GM19240 (cell line): ENCODE data around the gene FOXI1.
A peak's percentile ranks its signal among the peaks of the same experiment; 100 is the strongest.
"Not testable (repeated sequence)": the region's sequence is repeated elsewhere in the genome, so short reads cannot be mapped to it uniquely, and the experiment has no call there.

Experiments used
- DNase-seq: peaks from one replicate; pipeline ENCODE4 v3.0.0; 2011; ENCODE audit warnings: low spot score; ENCODE audit not compliant: insufficient read length

The FOXI1 gene

GRCh38 chr5:170092455-170093101, 13.1 kb upstream of the FOXI1 start:
- DNase-seq = no peak

- DNase-seq = not testable (repeated sequence)
These were observed 11.4 kb upstream of the FOXI1 start for GRCh38 chr5:170094329-170094728.

DNA sequence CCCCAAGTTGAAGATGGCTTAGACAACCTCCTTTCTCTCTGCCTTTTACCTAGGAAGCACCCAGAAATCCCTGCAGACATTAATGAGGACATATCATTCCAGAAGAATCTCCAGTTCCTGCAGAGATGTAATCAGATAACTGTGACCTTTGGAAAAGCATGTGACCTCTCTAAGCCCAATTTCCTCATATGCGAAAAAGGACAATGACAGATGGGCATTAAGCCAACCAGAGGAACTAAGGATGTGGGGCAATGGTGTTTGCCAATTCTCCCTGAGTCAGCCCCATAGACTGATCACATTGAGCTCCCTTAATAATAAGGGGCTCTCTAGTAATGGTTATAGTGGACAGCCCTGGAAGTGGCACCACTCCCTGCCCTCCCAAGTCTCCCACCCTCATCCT, 10.1 kb upstream of the FOXI1 start:
- DNase-seq = no peak

- DNase-seq = no peak
These were observed 7.8 kb upstream of the FOXI1 start for GRCh38 chr5:170097934-170098333.

- DNase-seq = peak; percentile 38
These were observed 5.4 kb upstream of the FOXI1 start for GRCh38 chr5:170100066-170100943.

DNA sequence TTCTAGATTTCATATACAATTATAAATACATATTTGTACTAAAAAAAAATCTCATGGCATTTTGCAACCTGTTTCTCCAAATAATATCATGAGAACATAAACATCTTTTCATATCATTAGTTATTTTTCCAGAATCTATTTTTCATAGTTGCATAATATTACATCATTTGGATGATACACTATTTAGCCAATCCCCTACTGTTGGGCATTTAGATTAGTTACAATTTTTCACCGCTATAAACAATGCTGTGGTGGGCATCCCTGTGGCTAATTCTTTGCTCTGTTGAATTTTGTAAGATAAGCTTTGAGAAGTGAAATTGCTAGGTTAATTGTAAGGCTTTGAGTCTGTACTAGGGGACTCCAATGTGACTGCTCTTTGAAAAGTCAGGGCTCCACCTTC, 2.2 kb upstream of the FOXI1 start:
- DNase-seq = no peak

DNA sequence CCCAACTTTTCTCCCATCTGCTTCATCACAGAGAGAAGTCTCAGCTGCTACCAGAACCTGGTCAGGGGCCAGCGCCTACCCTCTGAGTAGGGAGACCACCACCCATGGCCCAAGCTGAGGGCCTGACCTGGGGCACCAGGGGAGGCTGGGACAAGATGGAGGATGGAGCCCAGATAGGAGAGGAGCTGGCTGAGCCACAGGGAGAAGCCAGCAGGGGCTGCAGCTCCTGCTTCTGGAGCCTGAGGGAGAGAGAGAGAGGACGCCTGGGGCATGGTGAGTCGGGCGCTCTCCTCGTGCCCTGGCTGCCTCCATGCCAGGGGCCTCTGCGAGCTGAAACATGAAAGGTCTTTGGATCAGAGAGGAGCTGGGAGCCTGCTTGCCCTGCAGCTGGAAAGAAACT, 1.4 kb upstream of the FOXI1 start:
- no peak for DNase-seq

GRCh38 chr5:170104710-170105109, 987 bp upstream of the FOXI1 start:
- no peak for DNase-seq

DNA sequence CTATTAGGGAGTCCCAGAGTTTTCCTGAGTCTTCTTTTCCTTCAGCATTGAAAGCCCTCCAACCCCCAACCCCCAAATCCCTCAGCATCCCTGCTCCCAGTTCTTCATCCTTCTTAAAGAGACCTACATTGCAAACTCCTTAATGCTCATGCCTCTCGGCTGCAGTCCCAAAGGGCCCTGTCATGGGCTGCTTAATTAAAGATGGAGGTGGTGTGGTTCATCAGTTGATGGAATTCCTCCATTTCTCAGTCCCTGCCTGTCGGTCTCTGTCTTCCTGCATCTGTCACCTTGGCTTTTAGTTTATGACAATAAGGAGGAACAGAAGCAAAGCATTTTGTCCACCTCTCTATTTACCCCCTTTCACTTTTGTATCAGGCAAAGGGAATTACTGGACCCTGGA, 2.0 kb downstream of the FOXI1 start:
- DNase-seq = no peak

GRCh38 chr5:170108266-170108785, 2.6 kb downstream of the FOXI1 start:
- DNase-seq = no peak

- DNase-seq = no peak
These were observed 3.6 kb downstream of the FOXI1 start for GRCh38 chr5:170109059-170110031.

GRCh38 chr5:170110403-170111087, 4.8 kb downstream of the FOXI1 start:
- DNase-seq = no peak

DNA sequence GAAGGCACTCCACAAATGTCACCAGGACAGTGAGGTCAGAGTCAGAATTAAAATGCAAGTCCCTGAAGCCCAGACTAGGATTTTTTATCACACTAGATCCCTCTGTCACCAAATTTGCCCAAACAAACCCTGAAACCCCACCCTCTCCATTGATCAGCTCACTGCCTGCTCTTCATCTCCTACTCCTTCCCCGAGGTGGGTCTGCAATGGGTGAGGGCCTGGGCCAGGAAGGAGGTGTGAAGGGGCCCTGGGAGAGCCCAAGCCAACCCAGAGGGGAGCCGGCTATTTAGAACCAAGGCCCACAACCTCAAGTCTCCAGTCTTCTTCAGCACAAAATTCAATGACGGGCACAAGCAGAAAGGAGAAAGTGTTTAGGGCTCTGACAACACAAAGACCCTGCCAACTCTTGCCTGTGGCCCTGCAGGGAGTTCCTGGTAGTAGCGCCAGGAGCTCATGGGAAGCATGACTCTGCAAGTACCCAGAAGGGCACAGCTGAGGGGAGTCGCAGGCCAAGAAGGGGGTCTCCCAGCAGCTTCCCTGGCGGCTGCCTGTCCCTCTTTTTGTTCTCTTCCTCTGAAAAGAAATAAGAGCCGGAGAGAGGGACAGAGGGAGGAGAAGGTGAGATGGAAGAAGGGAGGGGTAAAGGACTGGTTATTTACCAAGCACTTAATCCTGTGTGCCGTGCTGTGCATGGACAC, 5.5 kb downstream of the FOXI1 start:
- no peak for DNase-seq

- no peak for DNase-seq
These were observed 7.3 kb downstream of the FOXI1 start for GRCh38 chr5:170112876-170113521.

DNA sequence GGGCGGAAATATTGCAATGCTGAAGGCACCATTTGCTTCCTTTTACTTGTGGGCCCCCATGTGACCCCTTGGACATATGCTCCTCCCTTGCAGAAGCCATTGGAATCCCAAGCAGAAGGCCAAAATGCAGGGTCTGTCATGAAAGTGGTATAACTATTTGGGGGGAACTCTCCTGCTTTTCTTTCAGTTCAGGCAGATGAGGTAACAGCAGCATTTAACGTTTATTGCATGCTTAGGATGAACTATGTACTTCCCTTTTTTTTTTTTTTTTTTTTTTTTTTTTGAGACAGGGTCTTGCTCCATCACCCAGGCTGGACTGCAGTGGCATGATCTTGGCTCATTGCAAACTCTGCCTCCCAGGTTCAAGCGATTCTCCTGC, 7.8 kb downstream of the FOXI1 start:
- DNase-seq = no peak

GRCh38 chr5:170114271-170114670, 8.6 kb downstream of the FOXI1 start:
- no peak for DNase-seq

GRCh38 chr5:170115925-170116324, 10.2 kb downstream of the FOXI1 start:
- DNase-seq = no peak

DNA sequence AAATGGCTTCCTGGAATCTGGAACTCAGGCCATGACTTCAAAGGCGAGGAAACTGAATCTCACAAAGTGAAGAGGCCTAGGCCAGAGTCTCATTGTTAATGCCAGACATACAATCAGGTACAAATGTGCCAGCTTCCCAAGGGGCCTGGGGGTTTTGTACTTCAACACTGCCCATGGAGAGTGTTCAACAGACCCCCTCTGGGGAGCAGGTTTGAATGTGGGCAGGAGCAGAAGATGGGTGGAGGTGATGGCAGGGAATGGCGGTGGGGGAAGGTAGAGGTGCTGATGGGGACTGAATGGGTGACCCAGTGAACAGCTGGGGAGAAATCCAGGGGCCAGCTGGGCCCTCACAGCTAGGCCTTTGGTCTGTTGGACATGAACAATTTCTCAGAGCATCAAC, 12.0 kb downstream of the FOXI1 start:
- DNase-seq = no peak

DNA sequence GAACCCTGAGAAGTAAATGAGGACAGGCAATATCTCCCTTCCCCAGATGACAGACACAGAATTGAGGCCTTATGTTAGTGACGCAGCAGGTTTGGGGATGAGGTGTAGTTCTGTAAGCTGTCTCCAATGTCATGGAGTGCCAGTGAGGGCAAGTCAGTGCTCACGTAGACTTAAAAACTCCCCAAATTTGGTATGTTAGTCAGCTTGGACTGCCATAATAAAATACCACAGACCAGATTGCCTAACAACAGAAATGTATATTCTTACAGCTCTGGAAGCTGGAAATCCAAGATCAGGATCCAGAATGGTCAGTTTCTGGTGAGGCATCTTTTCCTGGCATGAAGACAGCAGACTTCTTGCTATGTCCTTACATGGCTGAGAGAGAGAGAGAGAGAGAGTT, 14.9 kb downstream of the FOXI1 start:
- no peak for DNase-seq

- DNase-seq = no peak
These were observed 15.6 kb downstream of the FOXI1 start for GRCh38 chr5:170121321-170121720.
